GM12878 (cell line): ENCODE measurements around the gene TPM4. TPM values are rescaled to one million over a fixed set of nuclear protein-coding genes. Genes with fewer than 3 reads are reported as not detected.

ENCODE experiments used
- ATAC-seq: fragments of 200-7000 bp; cut with Tn5 transposase; 3 replicates; pipeline ENCODE4 v1.9.1; 2020; ENCODE audit warnings: mild to moderate bottlenecking, moderate library complexity
- BruUV-seq: library from RNA; stranded (reverse); fragments of 400-500 nt; replicated peaks from 2 replicates; lab custom pipeline; 2021; lab: Mats Ljungman, UMichigan
- CTCF ChIA-PET: fragments of 300-600 bp; sonication (Branson Sonifier 250); formaldehyde crosslinking; extraction: SDS; loops from one replicate; lab custom pipeline; 2021; ENCODE audit warnings: inconsistent platforms; lab: Yijun Ruan, JAX
- POLR2A ChIA-PET: fragments of 350-600 bp; formaldehyde crosslinking; extraction: SDS; loops from one replicate; lab custom pipeline; 2021; ENCODE audit warnings: inconsistent platforms; lab: Charles Lee
- RAD21 ChIA-PET: fragments of 300-600 bp; sonication (Branson Sonifier 250); formaldehyde crosslinking; loops from one replicate; lab custom pipeline; 2023; ENCODE audit warnings: antibody characterized with exemption; ENCODE audit not compliant: unreplicated experiment; lab: Charles Lee
- SMC1A ChIA-PET: fragments of 300-600 bp; sonication (Branson Sonifier 250); formaldehyde crosslinking; loops from one replicate; lab custom pipeline; 2023; ENCODE audit not compliant: unreplicated experiment, uncharacterized antibody; lab: Charles Lee
- DNase-seq: peaks from one replicate; pipeline ENCODE4 v3.0.0-alpha.2; 2011; ENCODE audit warnings: low read depth, low spot score
- FAIRE-seq: peaks from 3 replicates; lab custom pipeline; 2011; peaks lifted over from hg19 to GRCh38; lab: Jason Lieb, UNC
- H2AFZ ChIP-seq: 2 replicates; pipeline ENCODE4 v1.6.0; 2011; ENCODE audit warnings: low read depth, low read length, control low read depth; ENCODE audit not compliant: control insufficient read depth
- H3K27ac ChIP-seq: 2 replicates; pipeline ENCODE4 v1.5.1; 2011; ENCODE audit warnings: control low read depth; ENCODE audit not compliant: control insufficient read depth, insufficient read depth
- H3K27me3 ChIP-seq, 2 experiments: replicated peaks in 1 of 2; 2 replicates each; pipeline versions ENCODE4 v1.6.0 to v1.6.1; 2011; ENCODE audit warnings: low read length in 1 of 2; ENCODE audit not compliant: control insufficient read depth in 2 of 2, insufficient read depth in 2 of 2
- H3K36me3 ChIP-seq, 2 experiments: 2 replicates each; pipeline ENCODE4 v1.5.1; 2011; ENCODE audit warnings: low read length in 1 of 2; ENCODE audit not compliant: control insufficient read depth in 2 of 2, insufficient read depth in 2 of 2
- H3K4me1 ChIP-seq: 2 replicates; pipeline ENCODE4 v1.6.1; 2011; ENCODE audit warnings: mild to moderate bottlenecking, low read length, moderate library complexity, mixed read lengths; ENCODE audit not compliant: control insufficient read depth, insufficient read depth
- H3K4me2 ChIP-seq: 2 replicates; pipeline ENCODE4 v1.6.0; 2011; ENCODE audit warnings: control low read depth; ENCODE audit not compliant: control insufficient read depth, insufficient read depth
- H3K4me3 ChIP-seq: fragments of 200-600 bp; sonication (generic); 2 replicates; pipeline ENCODE4 v1.5.1; 2016
- H3K79me2 ChIP-seq: 2 replicates; pipeline ENCODE4 v1.6.0; 2011; ENCODE audit warnings: low read length; ENCODE audit not compliant: control insufficient read depth, insufficient read depth
- H3K9ac ChIP-seq: 2 replicates; pipeline ENCODE4 v1.8.0; 2011; ENCODE audit warnings: low read length, control low read depth, mixed read lengths; ENCODE audit not compliant: control insufficient read depth, insufficient read depth
- H3K9me3 ChIP-seq: replicated peaks from 3 replicates; pipeline ENCODE4 v1.5.1; 2011; ENCODE audit warnings: mild to moderate bottlenecking, low read length; ENCODE audit not compliant: control insufficient read depth, insufficient read depth
- H4K20me1 ChIP-seq: 2 replicates; pipeline ENCODE4 v1.6.0; 2011; ENCODE audit not compliant: control insufficient read depth, insufficient read depth
- ATF7 ChIP-seq: fragments of 450-650 bp; IDR thresholded peaks from 2 replicates; pipeline ENCODE4 v1.6.1; 2016; ENCODE audit warnings: low read depth, mild to moderate bottlenecking
- BCLAF1 ChIP-seq: fragments of 450-650 bp; IDR thresholded peaks from 2 replicates; pipeline ENCODE4 v1.6.1; 2017; ENCODE audit warnings: antibody characterized with exemption, mild to moderate bottlenecking, moderate library complexity
- CHD4 ChIP-seq: fragments of 200-600 bp; sonication (generic); IDR thresholded peaks from 2 replicates; pipeline ENCODE4 v1.6.1; 2016; ENCODE audit warnings: mild to moderate bottlenecking
- CREM ChIP-seq: IDR thresholded peaks from 2 replicates; pipeline ENCODE4 v1.6.1; 2014; ENCODE audit warnings: antibody characterized with exemption, low read depth
- EED ChIP-seq: sonication (generic); IDR thresholded peaks from 2 replicates; pipeline ENCODE4 v1.6.1; 2016; ENCODE audit warnings: antibody characterized with exemption, low read depth
- IRF4 ChIP-seq: IDR thresholded peaks from 2 replicates; pipeline ENCODE4 v1.6.1; 2011; ENCODE audit warnings: low read depth, low read length
- JUNB ChIP-seq: IDR thresholded peaks from 2 replicates; pipeline ENCODE4 v1.6.1; 2016; ENCODE audit warnings: antibody characterized with exemption, mild to moderate bottlenecking
- MYC ChIP-seq: IDR thresholded peaks from 2 replicates; pipeline ENCODE4 v1.6.1; 2011; ENCODE audit warnings: mild to moderate bottlenecking, low read length, moderate library complexity, inconsistent platforms; ENCODE audit not compliant: insufficient read depth, insufficient replicate concordance, insufficient read length, severe bottlenecking
- NFYA ChIP-seq: IDR thresholded peaks from 2 replicates; pipeline ENCODE4 v1.6.1; 2011; ENCODE audit warnings: low read depth, mild to moderate bottlenecking, low read length, improper control_type of control experiment, borderline replicate concordance
- NFYB ChIP-seq: IDR thresholded peaks from 2 replicates; pipeline ENCODE4 v1.6.1; 2011; ENCODE audit warnings: low read depth, mild to moderate bottlenecking, low read length, improper control_type of control experiment, moderate library complexity; ENCODE audit not compliant: insufficient read depth
- RFX5 ChIP-seq: IDR thresholded peaks from 2 replicates; pipeline ENCODE4 v1.6.1; 2011; ENCODE audit warnings: low read depth, low read length, improper control_type of control experiment
- SKIL ChIP-seq: fragments of 450-650 bp; IDR thresholded peaks from 2 replicates; pipeline ENCODE4 v1.6.1; 2017; ENCODE audit warnings: mild to moderate bottlenecking, low read depth, inconsistent platforms; ENCODE audit not compliant: poor library complexity, severe bottlenecking
- SMAD5 ChIP-seq: IDR thresholded peaks from 2 replicates; pipeline ENCODE4 v1.6.1; 2016; ENCODE audit warnings: antibody characterized with exemption, low read depth
- SREBF1 ChIP-seq: IDR thresholded peaks from 2 replicates; pipeline ENCODE4 v1.6.1; 2012; ENCODE audit warnings: mild to moderate bottlenecking, low read length
- SRF ChIP-seq, 2 experiments: IDR thresholded peaks; 2 replicates each; pipeline ENCODE4 v1.6.1; 2011; ENCODE audit warnings: low read depth in 2 of 2, low read length in 2 of 2, mild to moderate bottlenecking in 1 of 2, moderate library complexity in 1 of 2
- USF1 ChIP-seq: IDR thresholded peaks from 2 replicates; pipeline ENCODE4 v1.6.1; 2011; ENCODE audit warnings: borderline replicate concordance, low read depth, mild to moderate bottlenecking, moderate library complexity, mixed read lengths, low read length; ENCODE audit not compliant: insufficient read depth; ENCODE audit errors: extremely low read length
- WGBS: methylation state at CpG from one replicate; pipeline ENCODE4 v1.1.6; 2016; ENCODE audit warnings: low lambda C conversion rate; ENCODE audit not compliant: insufficient replicate concordance, insufficient coverage; ENCODE audit errors: missing lambda C conversion rate; 5-methylcytosine and 5-hydroxymethylcytosine counted together
- in situ Hi-C: fragments of 300-500 bp; cut with MboI; formaldehyde crosslinking; loops from 9 replicates; pipeline ENCODE4 v1.14.3; 2018; ENCODE audit warnings: mixed read lengths
- intact Hi-C: fragments of 100-400 bp; cut with micrococcal nuclease; formaldehyde crosslinking; loops from one replicate; pipeline ENCODE4 v1.14.2; 2022; ENCODE audit not compliant: unreplicated experiment
- polyA plus RNA-seq, 11 experiments: library from polyadenylated mRNA; depleted of rRNA in 4 of 11; unstranded in 6 of 11; stranded (reverse) in 5 of 11; fragments of >200 nt; fragmentation: Nextera tagmentation in 4 of 11; fragmentation: Illumina TruSeq in 1 of 11; extraction: Ambion mirVana in 4 of 11; extraction: Trizol in 1 of 11; gene quantifications; 1 replicate in 1 of 11; 2 replicates in 10 of 11; pipeline versions ENCODE4 v1.2.1 to v1.2.3, GENCODE V29; 2011 to 2016; ENCODE audit warnings: inconsistent platforms in 2 of 11, missing spikeins in 2 of 11, low read depth in 1 of 11
- total RNA-seq, 4 experiments: library from RNA; depleted of rRNA in 3 of 4; stranded (reverse); fragments of >200 nt in 3 of 4; fragmentation: Illumina TruSeq in 1 of 4; extraction: Trizol in 1 of 4; gene quantifications; 2 replicates each; pipeline versions ENCODE4 v1.2.1 to v1.2.3, GENCODE V29; 2013 to 2021

Gene TPM4
- total and polyA plus RNA-seq, 10 of the 15 experiments (the other 5 are each of a cell fraction or from before 2014, with no cell fraction given), result 183 to 620 (median 407) TPM

GRCh38 chr19:16027528-16027927, 48.8 kb upstream of the TPM4 start:
- Histone ChIP-seq H3K4me1 (no peaks in the 10 kb centered on the region), H3K27me3 (no peaks in the 10 kb centered on the region), H3K4me2 (no peak overlapping the region), H3K36me3 (no peaks in the 10 kb centered on the region), H3K9me3 (no peaks in the 10 kb centered on the region), H3K79me2 (no peaks in the 10 kb centered on the region), H3K4me3 (no peak overlapping the region), H4K20me1 (no peaks in the 10 kb centered on the region), H2AFZ (no peak overlapping the region), H3K9ac (no peak overlapping the region), H3K27ac (no peak overlapping the region)
- DNase-seq (no peak), FAIRE-seq (no peak), ATAC-seq (no peak; the same call in 2 of the 3 replicates)
- in situ Hi-C loops (no loop called here), intact Hi-C loops (no loop called here)
- ChIA-PET POLR2A (interaction anchor here (0.5 kb wide), 1 partner anchor 1496 kb away, joined by 3 read pairs; no protein-coding TSS in a partner anchor), RAD21 (no interaction called here), SMC1A (interaction anchor here (1.7 kb wide), 1 partner anchor 26 kb away, joined by 3 read pairs; no protein-coding TSS in a partner anchor), CTCF (interaction anchor here (0.6 kb wide), 1 partner anchor 14 kb away, joined by 3 read pairs; no protein-coding TSS in a partner anchor)
- no TSS peak for BruUV-seq
- 31% methylated on average over 6 of the region's 6 CpGs for WGBS
- TF ChIP-seq SREBF1, result no peak
- no peak for TF ChIP-seq CHD4
- no peak for TF ChIP-seq USF1
- no peak for TF ChIP-seq IRF4
- no peak for TF ChIP-seq NFYB
- no peak for TF ChIP-seq MYC
- no peak for TF ChIP-seq BCLAF1
- no peak for TF ChIP-seq RFX5
- TF ChIP-seq CREM, result no peak
- no peak for TF ChIP-seq ATF7
- TF ChIP-seq SKIL, result no peak
- TF ChIP-seq NFYA, result no peak
- TF ChIP-seq EED, result no peak
- no peak for TF ChIP-seq JUNB
- no peak for TF ChIP-seq SMAD5
- no peak for TF ChIP-seq SRF (IDR thresholded peaks at IDR 0.05; ENCODE audit: low read depth in 2 of 2, low read length in 2 of 2)
